GM18505 (cell line): ENCODE results near the gene CLIC6.

ENCODE experiments used
- ATAC-seq: cut with Tn5 transposase; IDR thresholded peaks from one replicate; pipeline ENCODE4 v1.9.1; 2021; ENCODE audit not compliant: unreplicated experiment
- POLR2A ChIP-seq: IDR thresholded peaks from 4 replicates; pipeline ENCODE4 v1.6.1; 2011; ENCODE audit warnings: borderline replicate concordance; ENCODE audit not compliant: insufficient read depth, insufficient read length; ENCODE audit errors: extremely low read depth

The CLIC6 gene

GRCh38 chr21:34670220-34670961 is 1.6 kb downstream of the CLIC6 start:
- ATAC-seq = no peak
- TF ChIP-seq POLR2A = peak; percentile 43

- no peak for TF ChIP-seq POLR2A
- no peak for ATAC-seq
Measured at GRCh38 chr21:34670962-34671348, 2.2 kb downstream of the CLIC6 start.

- no peak for TF ChIP-seq POLR2A
- no peak for ATAC-seq
Measured at GRCh38 chr21:34671462-34671861, 2.7 kb downstream of the CLIC6 start.

- TF ChIP-seq POLR2A = no peak
- no peak for ATAC-seq
Measured at GRCh38 chr21:34671891-34672290, 3.1 kb downstream of the CLIC6 start.

GRCh38 chr21:34673006-34673405 is 4.2 kb downstream of the CLIC6 start:
- no peak for ATAC-seq
- no peak for TF ChIP-seq POLR2A

GRCh38 chr21:34674468-34674867 is 5.7 kb downstream of the CLIC6 start:
- no peak for ATAC-seq
- no peak for TF ChIP-seq POLR2A

GRCh38 chr21:34675871-34676270 is 7.1 kb downstream of the CLIC6 start:
- no peak for ATAC-seq
- TF ChIP-seq POLR2A = no peak

- TF ChIP-seq POLR2A = no peak
- ATAC-seq = no peak
Measured at GRCh38 chr21:34679051-34679450, 10.3 kb downstream of the CLIC6 start.

GRCh38 chr21:34684174-34684876 is 15.5 kb downstream of the CLIC6 start:
- no peak for ATAC-seq
- TF ChIP-seq POLR2A = no peak

GRCh38 chr21:34687065-34687464 is 18.3 kb downstream of the CLIC6 start:
- ATAC-seq = no peak

GRCh38 chr21:34687745-34688144 is 19.0 kb downstream of the CLIC6 start:
- ATAC-seq = no peak
- TF ChIP-seq POLR2A = no peak

More at GRCh38 chr21:34687065-34687464, 18.3 kb downstream of the CLIC6 start:
- no peak for TF ChIP-seq POLR2A

- ATAC-seq = no peak
- TF ChIP-seq POLR2A = no peak
Measured at GRCh38 chr21:34688145-34688544, 19.4 kb downstream of the CLIC6 start.

GRCh38 chr21:34688715-34689114 is 19.9 kb downstream of the CLIC6 start:
- no peak for ATAC-seq
- no peak for TF ChIP-seq POLR2A

GRCh38 chr21:34690041-34690792 is 21.4 kb downstream of the CLIC6 start:
- TF ChIP-seq POLR2A = no peak
- no peak for ATAC-seq

- TF ChIP-seq POLR2A = no peak
- no peak for ATAC-seq
Measured at GRCh38 chr21:34690793-34691175, 22.0 kb downstream of the CLIC6 start.
